ENCODE data around the gene CSNK1D.

CSNK1D gene

DNA sequence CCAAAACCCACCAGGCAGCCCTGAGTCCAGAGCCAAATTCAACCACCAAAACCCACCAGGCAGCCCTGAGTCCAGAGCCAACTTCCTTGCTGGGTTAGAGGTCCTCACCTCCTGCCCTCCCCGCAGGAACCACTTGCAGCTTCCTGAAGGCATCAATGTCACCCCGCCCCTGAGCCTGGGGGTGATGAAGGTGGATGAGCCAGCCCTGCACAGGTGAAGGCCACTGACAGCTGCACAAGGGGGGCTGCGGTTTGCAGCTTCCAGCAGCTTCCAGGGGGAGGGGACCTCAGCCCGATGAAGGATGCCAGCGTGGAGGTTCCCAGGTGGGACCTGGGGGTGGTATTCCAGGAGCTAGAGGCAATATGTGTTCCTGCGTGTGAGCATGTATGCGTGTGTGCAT is 7.6 kb upstream of the CSNK1D start:
- no peaks in the 10 kb centered on the region for H3K9me3 Mint-ChIP-seq
- H3K27ac Mint-ChIP-seq: no peak overlapping the region
- peaks cover 6% of the 10 kb centered on the region for H3K36me3 Mint-ChIP-seq (ENCODE audit: insufficient read depth)
- no peaks in the 10 kb centered on the region for H3K27me3 Mint-ChIP-seq
- H3K4me3 Mint-ChIP-seq: peak overlapping the region; percentile 50 to 56
- ATAC-seq (replicated peaks): peak; percentile 45
- peaks cover 22% of the 10 kb centered on the region in 2 donors for H3K4me1 Mint-ChIP-seq (ENCODE audit: low read depth in 2 of 2)
- DNase-seq: no peak

DNA sequence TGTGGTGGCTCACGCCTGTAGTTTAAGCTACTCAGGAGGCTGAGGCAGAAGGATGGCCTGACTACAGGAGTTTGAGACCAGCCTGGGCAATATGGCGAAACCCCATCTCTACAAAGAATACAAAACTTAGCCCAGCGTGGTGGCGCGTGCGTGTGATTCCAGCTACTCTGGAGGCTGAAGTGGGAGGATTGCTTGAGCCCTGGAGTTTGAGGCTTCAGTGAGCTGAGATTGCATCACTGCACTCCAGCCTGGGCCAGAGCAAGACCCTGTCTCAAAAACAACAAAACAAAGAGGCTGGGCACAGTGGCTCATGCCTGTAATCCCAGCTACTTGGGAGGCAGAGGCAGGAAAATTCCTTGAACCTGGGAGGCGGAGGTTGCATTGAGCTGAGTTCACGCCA is 7.0 kb upstream of the CSNK1D start:
- ATAC-seq (replicated peaks) (no peak), DNase-seq (no peak)
- H3K27me3 Mint-ChIP-seq: no peaks in the 10 kb centered on the region
- peak overlapping the region; percentile 50 to 56 for H3K4me3 Mint-ChIP-seq
- H3K27ac Mint-ChIP-seq: peak overlapping the region in 1 of 2 donors; percentile 44
- H3K36me3 Mint-ChIP-seq (ENCODE audit: insufficient read depth): peaks cover 4% of the 10 kb centered on the region
- H3K4me1 Mint-ChIP-seq (ENCODE audit: low read depth in 2 of 2): peaks cover 22% of the 10 kb centered on the region in 2 donors
- H3K9me3 Mint-ChIP-seq: no peaks in the 10 kb centered on the region

DNA sequence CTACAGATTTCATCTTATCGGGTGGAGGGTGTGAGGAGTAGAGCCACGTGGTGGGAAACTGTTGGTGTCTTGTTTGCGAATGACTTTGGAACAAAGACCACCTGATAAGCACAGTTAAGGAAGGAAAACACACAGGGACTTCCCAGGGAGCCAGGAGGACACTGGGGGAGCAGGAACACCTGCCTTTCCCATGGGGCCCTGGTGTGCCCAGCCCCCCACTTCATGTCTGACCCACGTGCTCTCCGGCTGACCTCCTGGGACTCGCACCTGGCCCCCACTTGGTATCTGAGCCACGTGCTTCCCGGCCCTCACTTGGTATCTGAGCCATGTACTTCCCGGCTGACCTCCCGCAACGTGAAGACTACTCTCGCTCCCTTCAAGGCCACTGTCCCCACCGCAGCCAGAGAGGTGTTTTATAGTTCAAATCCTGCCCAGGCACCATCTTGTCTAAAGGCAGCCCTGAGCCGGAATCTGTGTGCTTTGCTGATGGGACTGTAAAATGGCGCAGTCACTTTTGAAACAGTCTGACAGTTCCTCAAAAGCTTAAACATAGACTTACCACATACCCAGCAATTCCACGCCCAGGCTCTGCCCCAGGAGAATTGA is 5.4 kb upstream of the CSNK1D start:
- Mint-ChIP-seq H3K4me1 (ENCODE audit: low read depth in 2 of 2) (peaks cover 22% of the 10 kb centered on the region in 2 donors), H3K36me3 (ENCODE audit: insufficient read depth) (peaks cover 4% of the 10 kb centered on the region), H3K27ac (no peak overlapping the region), H3K27me3 (no peaks in the 10 kb centered on the region), H3K9me3 (no peaks in the 10 kb centered on the region), H3K4me3 (no peak overlapping the region)
- ATAC-seq (replicated peaks): no peak
- DNase-seq: no peak

DNA sequence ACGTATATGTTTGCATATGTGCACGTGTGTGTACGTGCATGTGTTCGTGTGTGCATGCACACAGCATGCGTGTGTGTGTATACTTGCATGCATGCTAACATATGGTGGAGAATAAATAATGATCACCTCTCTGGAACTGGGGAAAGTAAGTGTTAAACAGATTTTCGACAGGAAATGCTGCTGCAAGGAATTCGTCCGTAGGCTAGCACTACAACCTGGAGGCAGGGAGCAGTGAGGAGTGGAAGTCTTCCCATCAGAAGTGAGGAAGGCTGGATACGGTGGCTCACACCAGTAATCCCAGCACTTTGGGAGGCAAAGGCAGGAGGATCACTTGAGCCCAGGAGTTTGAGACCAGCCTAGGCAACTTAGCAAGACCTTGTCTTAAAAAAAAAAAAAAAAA is 4.8 kb upstream of the CSNK1D start:
- no peak overlapping the region for H3K27ac Mint-ChIP-seq
- ATAC-seq (replicated peaks): no peak
- no peaks in the 10 kb centered on the region for H3K27me3 Mint-ChIP-seq
- no peak overlapping the region for H3K4me3 Mint-ChIP-seq
- peaks cover 10% of the 10 kb centered on the region for H3K36me3 Mint-ChIP-seq (ENCODE audit: insufficient read depth)
- no peak for DNase-seq
- no peaks in the 10 kb centered on the region for H3K9me3 Mint-ChIP-seq
- peaks cover 19 to 20% of the 10 kb centered on the region in 2 donors for H3K4me1 Mint-ChIP-seq (ENCODE audit: low read depth in 2 of 2)

DNA sequence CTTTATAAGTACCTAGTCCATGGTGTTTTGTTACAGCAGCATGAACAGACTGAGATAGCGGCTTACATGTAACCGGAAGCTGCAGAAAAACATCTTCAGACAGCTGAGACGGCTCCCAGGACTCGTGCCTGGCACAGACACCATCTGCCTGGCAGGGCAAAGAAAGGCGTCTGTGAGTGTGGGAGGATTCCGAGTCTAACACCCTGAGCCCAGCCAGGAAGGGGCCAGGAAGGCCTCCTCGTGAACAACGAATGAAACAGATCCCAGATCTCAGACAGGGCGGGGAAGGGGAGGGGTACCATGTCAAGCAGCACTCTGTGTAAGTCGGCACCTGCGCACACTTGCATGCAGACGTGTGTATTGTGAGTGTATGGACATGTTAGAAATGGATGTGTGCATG is 4.4 kb upstream of the CSNK1D start:
- Mint-ChIP-seq H3K27me3 (no peaks in the 10 kb centered on the region), H3K9me3 (no peaks in the 10 kb centered on the region), H3K4me1 (ENCODE audit: low read depth in 2 of 2) (peaks cover 17 to 18% of the 10 kb centered on the region in 2 donors), H3K27ac (no peak overlapping the region), H3K4me3 (no peak overlapping the region), H3K36me3 (ENCODE audit: insufficient read depth) (peaks cover 13% of the 10 kb centered on the region)
- DNase-seq: no peak
- ATAC-seq (replicated peaks): no peak

DNA sequence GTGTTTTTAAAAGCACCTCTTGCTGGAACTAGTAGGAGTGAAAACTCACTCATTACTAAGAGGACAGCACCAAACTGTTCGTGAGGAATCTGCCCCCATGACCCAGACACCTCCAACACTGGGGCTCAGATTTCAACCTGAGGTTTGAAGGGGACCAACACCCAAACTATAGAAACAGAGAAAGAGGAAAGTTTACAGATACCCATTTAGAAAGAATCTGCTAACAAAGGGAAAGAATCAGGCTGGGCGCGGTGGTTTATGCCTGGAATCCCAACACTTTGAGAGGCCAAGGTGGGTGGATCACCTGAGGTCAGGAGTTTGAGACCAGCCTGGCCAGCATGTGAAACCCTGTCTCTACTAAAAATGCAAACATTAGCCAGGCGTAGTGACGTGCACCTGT is 3.4 kb upstream of the CSNK1D start:
- H3K27me3 Mint-ChIP-seq: no peaks in the 10 kb centered on the region
- H3K4me3 Mint-ChIP-seq: no peak overlapping the region
- H3K9me3 Mint-ChIP-seq: no peaks in the 10 kb centered on the region
- no peak overlapping the region for H3K27ac Mint-ChIP-seq
- ATAC-seq (replicated peaks) (no peak), DNase-seq (no peak)
- peaks cover 20% of the 10 kb centered on the region for H3K36me3 Mint-ChIP-seq (ENCODE audit: insufficient read depth)
- H3K4me1 Mint-ChIP-seq (ENCODE audit: low read depth in 2 of 2): peaks cover 20 to 25% of the 10 kb centered on the region in 2 donors

DNA sequence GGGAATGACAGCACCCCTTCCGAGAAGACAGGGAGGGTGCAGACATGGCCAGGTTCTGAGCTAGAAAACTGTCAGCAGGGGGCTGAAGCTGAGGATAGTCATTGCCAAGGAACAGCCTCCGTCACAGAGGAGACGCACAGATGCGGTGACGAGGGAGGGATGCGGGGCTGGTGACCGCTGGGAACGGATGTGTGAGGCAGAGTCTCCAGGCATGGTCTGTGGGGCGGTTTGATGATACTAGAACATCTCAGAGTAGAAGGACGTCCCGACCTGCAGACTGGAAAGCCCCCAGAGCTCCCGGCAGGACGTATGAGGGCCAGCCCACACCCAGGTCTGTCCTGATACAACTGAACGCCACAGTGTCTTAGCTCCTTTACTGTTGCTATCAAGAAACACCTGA is 1.8 kb upstream of the CSNK1D start:
- H3K36me3 Mint-ChIP-seq (ENCODE audit: insufficient read depth): peaks cover 32% of the 10 kb centered on the region
- no peaks in the 10 kb centered on the region for H3K27me3 Mint-ChIP-seq
- DNase-seq (no peak), ATAC-seq (replicated peaks) (no peak)
- H3K4me3 Mint-ChIP-seq: no peak overlapping the region
- H3K27ac Mint-ChIP-seq: peak overlapping the region in 1 of 2 donors; percentile 63
- H3K4me1 Mint-ChIP-seq (ENCODE audit: low read depth in 2 of 2): peaks cover 18 to 21% of the 10 kb centered on the region in 2 donors
- H3K9me3 Mint-ChIP-seq: no peaks in the 10 kb centered on the region

DNA sequence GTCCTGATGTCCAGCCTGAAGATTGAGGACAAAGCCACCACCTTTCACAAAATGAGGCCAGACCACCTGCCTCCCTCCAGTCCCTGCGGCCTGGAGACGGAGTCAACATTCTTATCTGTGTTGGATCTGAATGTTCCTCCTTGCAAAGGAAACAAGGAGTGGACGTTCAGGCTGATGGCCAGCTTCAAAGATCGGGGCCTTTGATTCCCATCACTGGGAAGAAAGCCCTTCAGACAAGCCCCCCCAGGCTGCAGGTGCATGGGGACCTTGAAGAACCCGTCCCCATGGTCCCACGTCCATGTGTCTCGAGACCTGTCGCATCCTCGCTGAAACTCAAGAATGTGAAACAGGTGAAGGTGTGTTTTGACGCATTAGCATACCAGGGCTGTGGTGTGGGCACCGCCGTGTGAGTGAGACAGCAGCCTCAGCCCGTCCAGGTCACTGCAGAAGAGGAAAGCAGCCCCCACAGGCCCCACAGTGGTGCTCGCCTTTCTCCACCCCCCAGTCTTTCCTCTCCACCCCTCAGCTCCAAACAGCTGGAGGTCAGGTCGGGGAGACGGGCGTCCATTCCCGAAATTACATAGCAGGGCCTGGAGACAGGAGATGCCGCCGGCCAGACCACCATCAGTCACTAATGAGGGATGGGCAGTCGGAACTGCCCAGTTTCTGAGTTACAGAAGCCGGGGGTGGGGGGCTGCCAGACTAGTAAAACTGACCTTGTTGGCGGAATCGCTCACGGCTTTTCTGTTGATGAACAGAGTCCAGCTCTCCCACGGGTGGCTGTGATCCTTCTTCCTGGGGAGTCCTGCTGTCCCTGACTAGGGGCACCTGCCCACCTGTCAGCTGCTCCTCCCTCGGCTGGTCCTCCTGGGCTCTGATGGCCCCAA is 877 bp upstream of the CSNK1D start:
- ATAC-seq (replicated peaks): no peak
- H3K27ac Mint-ChIP-seq: peak overlapping the region; percentile 99
- no peak for DNase-seq
- H3K27me3 Mint-ChIP-seq: no peaks in the 10 kb centered on the region
- no peaks in the 10 kb centered on the region for H3K9me3 Mint-ChIP-seq
- peak overlapping the region; percentile 82 to 95 for H3K4me3 Mint-ChIP-seq
- H3K4me1 Mint-ChIP-seq (ENCODE audit: low read depth in 2 of 2): peaks cover 27 to 30% of the 10 kb centered on the region in 2 donors
- H3K36me3 Mint-ChIP-seq (ENCODE audit: insufficient read depth): peaks cover 42% of the 10 kb centered on the region

DNA sequence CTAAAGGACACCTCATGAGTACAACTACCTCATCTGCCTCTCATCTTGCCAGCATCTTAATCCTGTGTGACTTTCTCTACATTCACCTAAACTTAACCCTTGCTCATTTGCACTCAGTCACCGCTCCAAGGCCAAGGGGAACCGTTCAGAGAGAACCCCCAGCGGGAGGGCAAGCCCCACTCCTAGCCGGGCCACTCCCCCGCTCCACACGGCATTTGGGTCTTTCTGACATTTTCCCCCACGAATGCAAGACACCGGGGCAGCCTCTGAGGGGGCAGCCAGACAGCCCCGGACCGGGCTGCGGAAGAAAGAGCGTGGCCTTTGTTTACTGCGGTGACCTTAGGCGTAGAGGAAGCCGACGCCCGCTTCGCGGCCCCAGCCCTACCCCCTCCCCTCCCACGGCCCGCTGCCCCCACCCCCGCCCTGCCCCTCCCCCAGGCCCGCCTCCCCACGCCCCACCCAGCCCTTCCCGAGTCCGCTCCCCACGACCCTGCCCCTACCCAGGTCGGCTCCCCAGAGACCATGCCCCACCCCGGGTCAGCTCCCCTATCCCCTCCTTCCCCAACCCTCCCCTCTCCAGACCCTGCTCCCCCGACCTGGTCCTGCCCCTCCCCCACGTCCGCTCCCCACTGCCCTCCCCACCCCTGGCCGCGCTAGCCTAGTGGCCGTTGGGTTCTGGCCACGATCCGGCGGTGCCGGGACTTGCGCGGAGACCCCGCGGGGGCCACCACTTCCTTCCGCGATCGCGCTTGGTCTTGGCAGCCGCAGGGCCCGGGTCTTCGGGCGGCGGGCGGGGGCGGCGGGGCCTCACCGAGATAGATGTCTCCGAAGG is 789 bp downstream of the CSNK1D start:
- Mint-ChIP-seq H3K9me3 (no peaks in the 10 kb centered on the region), H3K27me3 (no peaks in the 10 kb centered on the region), H3K4me1 (ENCODE audit: low read depth in 2 of 2) (peaks cover 37 to 44% of the 10 kb centered on the region in 2 donors), H3K36me3 (ENCODE audit: insufficient read depth) (peaks cover 57% of the 10 kb centered on the region), H3K4me3 (peak overlapping the region; percentile 82 to 95), H3K27ac (peak overlapping the region; percentile 99)
- DNase-seq (peak in 1 of 3 experiments; percentile 35), ATAC-seq (replicated peaks) (peak; percentile 40)

DNA sequence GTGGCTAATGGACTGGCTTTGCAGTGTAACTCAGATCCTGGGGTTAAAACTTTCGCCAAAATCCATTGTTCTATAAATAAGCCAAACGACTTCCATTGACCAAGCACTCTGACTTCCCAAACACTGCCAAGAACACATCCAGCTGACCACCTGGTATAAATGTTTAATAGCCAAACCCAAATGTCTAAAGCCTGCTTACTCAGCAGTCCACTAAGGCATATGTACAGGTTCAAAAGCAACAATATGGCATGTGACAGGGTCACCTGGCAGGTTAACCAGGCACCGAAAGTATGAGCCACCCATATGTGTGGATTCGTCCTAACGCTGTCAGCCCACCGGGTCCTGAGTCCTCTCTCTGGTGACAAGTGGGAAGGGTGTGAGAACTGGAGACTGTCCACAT is 2.1 kb downstream of the CSNK1D start:
- Mint-ChIP-seq H3K4me1 (ENCODE audit: low read depth in 2 of 2) (peaks cover 47 to 54% of the 10 kb centered on the region in 2 donors), H3K36me3 (ENCODE audit: insufficient read depth) (peaks cover 70% of the 10 kb centered on the region), H3K4me3 (peak overlapping the region; percentile 82 to 95), H3K27ac (no peak overlapping the region), H3K27me3 (no peaks in the 10 kb centered on the region), H3K9me3 (no peaks in the 10 kb centered on the region)
- no peak for DNase-seq
- no peak for ATAC-seq (replicated peaks)

DNA sequence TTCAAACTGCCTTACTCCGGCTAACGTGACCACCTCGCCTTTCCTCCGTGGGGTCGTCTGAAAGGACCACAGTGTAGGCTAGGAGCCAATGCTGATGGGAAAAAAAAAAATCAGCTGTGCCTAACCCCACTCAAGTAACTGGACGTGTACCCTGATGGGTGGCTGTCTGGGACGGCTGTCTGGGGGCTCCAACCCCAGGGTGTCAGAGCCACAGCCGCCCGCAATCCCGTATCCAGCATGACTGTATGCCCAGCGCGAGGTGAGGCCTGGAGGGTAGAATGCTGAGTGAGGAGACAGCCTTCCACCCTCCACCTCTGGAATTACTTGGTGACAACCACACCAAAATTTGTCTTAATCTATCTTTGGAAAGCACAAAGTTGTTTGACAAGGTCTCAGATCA is 2.8 kb downstream of the CSNK1D start:
- Mint-ChIP-seq H3K36me3 (ENCODE audit: insufficient read depth) (peaks cover 77% of the 10 kb centered on the region), H3K4me3 (peak overlapping the region; percentile 82 to 95), H3K9me3 (no peaks in the 10 kb centered on the region), H3K27me3 (no peaks in the 10 kb centered on the region), H3K4me1 (ENCODE audit: low read depth in 2 of 2) (peaks cover 52 to 55% of the 10 kb centered on the region in 2 donors), H3K27ac (peak overlapping the region; percentile 74 to 82)
- ATAC-seq (replicated peaks) (no peak), DNase-seq (no peak)

DNA sequence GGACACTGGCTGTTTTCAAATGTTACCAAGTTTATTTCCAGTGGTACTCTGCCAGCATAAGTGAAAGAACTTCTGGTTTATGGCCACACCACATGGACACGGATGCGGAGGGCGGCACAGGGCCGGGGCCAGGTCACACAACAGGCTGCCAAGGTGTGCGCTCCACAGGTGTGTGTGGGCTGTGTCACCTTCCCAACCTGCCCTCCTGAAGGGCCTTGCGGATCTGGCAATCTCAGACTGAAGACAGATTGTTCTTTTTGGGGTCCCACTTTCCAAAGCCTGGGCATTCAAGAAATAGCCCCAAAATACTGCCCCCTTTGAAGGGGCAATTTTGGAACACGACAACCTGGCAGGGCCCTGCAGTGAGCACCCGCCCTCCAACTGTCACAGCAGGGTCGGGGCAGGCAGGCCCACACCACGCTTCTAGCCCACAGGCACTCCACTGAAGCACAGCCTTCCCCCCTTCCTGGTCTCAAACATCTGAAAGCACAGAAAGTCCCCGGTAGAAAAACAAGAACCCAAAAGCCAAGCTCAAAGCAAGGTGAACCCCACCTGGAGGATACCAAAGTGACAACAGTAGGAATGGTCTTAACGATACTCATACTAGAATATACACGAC is 3.5 kb downstream of the CSNK1D start:
- Mint-ChIP-seq H3K4me1 (ENCODE audit: low read depth in 2 of 2) (peaks cover 52 to 55% of the 10 kb centered on the region in 2 donors), H3K36me3 (ENCODE audit: insufficient read depth) (peaks cover 84% of the 10 kb centered on the region)
- ATAC-seq (replicated peaks): no peak

More for the DNA sequence above, 3.5 kb downstream of the CSNK1D start:
- DNase-seq: no peak
- H3K27me3 Mint-ChIP-seq: no peaks in the 10 kb centered on the region
- H3K4me3 Mint-ChIP-seq: peak overlapping the region; percentile 82 to 95
- H3K27ac Mint-ChIP-seq: peak overlapping the region; percentile 74 to 82
- H3K9me3 Mint-ChIP-seq: no peaks in the 10 kb centered on the region
